ENCODE measurements around the gene DCDC2B. TPM values are rescaled to one million over a fixed set of nuclear protein-coding genes. Genes with fewer than 3 reads are reported as not detected.

The DCDC2B gene
- total and polyA plus RNA-seq, 2 of the 13 experiments (the other 11 are each of a cell fraction or from before 2014, with no cell fraction given): not detected

DNA sequence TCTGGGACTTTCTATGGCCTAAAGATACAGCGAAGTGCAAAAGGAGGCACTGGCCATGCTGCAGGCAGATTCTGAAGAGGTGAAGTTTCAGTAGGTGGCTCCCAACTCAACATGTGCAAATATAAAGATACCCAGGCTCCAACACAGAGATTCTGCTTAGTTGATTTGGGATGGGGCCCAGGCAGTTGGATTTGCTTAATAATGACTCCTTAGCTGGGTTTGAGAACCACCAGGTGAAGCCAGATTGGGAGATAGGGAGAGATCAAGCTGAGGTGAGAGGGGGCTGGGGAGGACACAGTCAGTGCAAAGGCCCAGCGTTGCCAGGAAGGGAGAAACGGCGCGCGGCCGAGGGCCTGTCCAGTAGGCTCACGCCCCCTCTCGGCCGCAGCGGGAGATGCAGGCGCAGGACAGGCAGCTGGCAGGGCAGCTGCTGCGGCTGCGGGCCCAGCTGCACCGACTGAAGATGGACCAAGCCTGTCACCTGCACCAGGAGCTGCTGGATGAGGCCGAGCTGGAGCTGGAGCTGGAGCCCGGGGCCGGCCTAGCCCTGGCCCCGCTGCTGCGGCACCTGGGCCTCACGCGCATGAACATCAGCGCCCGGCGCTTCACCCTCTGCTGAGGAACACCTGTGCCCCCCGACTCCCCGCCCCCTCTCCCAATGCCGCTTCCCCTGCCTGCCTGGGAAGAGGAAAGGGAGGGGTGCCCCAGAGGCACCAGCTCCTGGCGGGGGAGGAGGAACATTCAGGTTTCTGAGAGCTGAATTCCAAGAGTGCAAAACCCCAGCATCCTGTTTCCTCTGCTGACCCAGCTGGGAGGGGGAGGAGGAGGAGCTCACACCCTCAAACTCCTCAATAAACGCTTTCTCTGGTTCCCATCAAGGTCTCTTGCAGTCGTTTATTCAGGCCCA, 39.3 kb downstream of the DCDC2B start (continued):
- TF ChIP-seq, protein P1, sequence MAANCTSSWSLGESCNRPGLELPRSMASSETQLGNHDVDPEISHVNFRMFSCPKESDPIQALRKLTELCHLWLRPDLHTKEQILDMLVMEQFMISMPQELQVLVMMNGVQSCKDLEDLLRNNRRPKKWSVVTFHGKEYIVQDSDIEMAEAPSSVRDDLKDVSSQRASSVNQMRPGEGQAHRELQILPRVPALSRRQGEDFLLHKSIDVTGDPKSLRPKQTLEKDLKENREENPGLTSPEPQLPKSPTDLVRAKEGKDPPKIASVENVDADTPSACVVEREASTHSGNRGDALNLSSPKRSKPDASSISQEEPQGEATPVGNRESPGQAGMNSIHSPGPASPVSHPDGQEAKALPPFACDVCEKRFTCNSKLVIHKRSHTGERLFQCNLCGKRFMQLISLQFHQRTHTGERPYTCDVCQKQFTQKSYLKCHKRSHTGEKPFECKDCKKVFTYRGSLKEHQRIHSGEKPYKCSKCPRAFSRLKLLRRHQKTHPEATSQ (CRISPR knock-in tag; IDR thresholded peaks at IDR 0.05; ENCODE audit: borderline replicate concordance): no peak
- TF ChIP-seq ZBTB38 (CRISPR knock-in tag; IDR thresholded peaks at IDR 0.05) (peak; percentile 91), ZNF674 (CRISPR knock-in tag; IDR thresholded peaks at IDR 0.05; ENCODE audit: low read depth) (no peak), KIAA2018 (CRISPR knock-in tag; IDR thresholded peaks at IDR 0.05; ENCODE audit: borderline replicate concordance) (no peak), MLXIP (CRISPR knock-in tag; IDR thresholded peaks at IDR 0.05; ENCODE audit: borderline replicate concordance) (no peak), ZGPAT (CRISPR knock-in tag; IDR thresholded peaks at IDR 0.05) (peak; percentile 48; the same call in 1 of the 2 replicates), ZFP36L1 (CRISPR knock-in tag; IDR thresholded peaks at IDR 0.05) (no peak), RBM39 (IDR thresholded peaks at IDR 0.05; ENCODE audit: low read depth, low read length, poor library complexity, severe bottlenecking) (peak; percentile 71), ZNF234 (CRISPR knock-in tag; conservative IDR thresholded peaks at IDR 0.05) (no peak; the same call in 1 of the 2 replicates), SCMH1 (CRISPR knock-in tag; IDR thresholded peaks at IDR 0.05; ENCODE audit: borderline replicate concordance) (no peak)
- TF ChIP-seq, protein P2, sequence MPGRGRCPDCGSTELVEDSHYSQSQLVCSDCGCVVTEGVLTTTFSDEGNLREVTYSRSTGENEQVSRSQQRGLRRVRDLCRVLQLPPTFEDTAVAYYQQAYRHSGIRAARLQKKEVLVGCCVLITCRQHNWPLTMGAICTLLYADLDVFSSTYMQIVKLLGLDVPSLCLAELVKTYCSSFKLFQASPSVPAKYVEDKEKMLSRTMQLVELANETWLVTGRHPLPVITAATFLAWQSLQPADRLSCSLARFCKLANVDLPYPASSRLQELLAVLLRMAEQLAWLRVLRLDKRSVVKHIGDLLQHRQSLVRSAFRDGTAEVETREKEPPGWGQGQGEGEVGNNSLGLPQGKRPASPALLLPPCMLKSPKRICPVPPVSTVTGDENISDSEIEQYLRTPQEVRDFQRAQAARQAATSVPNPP (CRISPR knock-in tag; IDR thresholded peaks at IDR 0.05): no peak
